Gastroesophageal sphincter (tissue), 3 donors: Measurements from ENCODE around the gene TMEM69.

ENCODE experiments used
- CTCF ChIP-seq, 4 experiments: fragments of 200-600 bp in 2 of 4; fragments of 450-650 bp in 2 of 4; sonication (generic) in 1 of 4; IDR thresholded peaks; one replicate each; pipeline ENCODE4 v1.5.1; 2017 to 2019; ENCODE audit warnings: antibody characterized with exemption in 4 of 4, mild to moderate bottlenecking in 2 of 4, moderate library complexity in 2 of 4
- EP300 ChIP-seq: sonication (generic); formaldehyde crosslinking; IDR thresholded peaks from one replicate; pipeline ENCODE4 v1.6.1; 2017; ENCODE audit warnings: antibody characterized with exemption, mild to moderate bottlenecking
- POLR2A ChIP-seq, 2 donors: fragments of 450-650 bp; IDR thresholded peaks; one replicate each; pipeline ENCODE4 v1.6.1; 2017; ENCODE audit warnings: antibody characterized with exemption in 2 of 2, mild to moderate bottlenecking in 2 of 2, moderate library complexity in 1 of 2

GRCh38 chr1:45678489-45678888 lies 9.5 kb upstream of the TMEM69 start:
- TF ChIP-seq CTCF (IDR thresholded peaks at IDR 0.05), result no peak
- TF ChIP-seq POLR2A (IDR thresholded peaks at IDR 0.05), result no peak
- no peak for TF ChIP-seq EP300
